K562 (cell line): ENCODE data around the gene STON2.

Experiments used
- EP300 ChIP-seq: IDR thresholded peaks from 2 replicates; pipeline ENCODE4 v1.6.1; 2012; ENCODE audit warnings: low read length, improper control_type of control experiment
- HCFC1 ChIP-seq: IDR thresholded peaks from 2 replicates; pipeline ENCODE4 v1.6.1; 2012; ENCODE audit warnings: low read depth, low read length, improper control_type of control experiment
- MTF1 ChIP-seq: fragments of 250-450 bp; sonication (Bioruptor Pico); IDR thresholded peaks from 2 replicates; pipeline ENCODE4 v1.9.0; 2021; ENCODE audit warnings: moderate library complexity, mild to moderate bottlenecking, inconsistent platforms, borderline replicate concordance
- NONO ChIP-seq, 2 experiments: fragments of 200-400 bp in 1 of 2; fragments of 450-650 bp in 1 of 2; formaldehyde crosslinking in 1 of 2; IDR thresholded peaks; 2 replicates each; pipeline ENCODE4 v1.6.1; 2017; ENCODE audit warnings: low read depth in 2 of 2, mild to moderate bottlenecking in 2 of 2, moderate library complexity in 2 of 2, low read length in 1 of 2
- RFX5 ChIP-seq: IDR thresholded peaks from 2 replicates; pipeline ENCODE4 v1.6.1; 2011; ENCODE audit warnings: low read depth, mild to moderate bottlenecking, improper control_type of control experiment, low read length
- SIN3A ChIP-seq, 2 experiments: fragments of 150-350 bp in 1 of 2; IDR thresholded peaks; 2 replicates each; pipeline ENCODE4 v1.6.1; 2011 to 2016; ENCODE audit warnings: borderline replicate concordance in 2 of 2, low read depth in 2 of 2, low read length in 2 of 2, mild to moderate bottlenecking in 2 of 2, moderate library complexity in 2 of 2; ENCODE audit not compliant: control insufficient read depth in 1 of 2
- ZKSCAN8 ChIP-seq: fragments of 200-800 bp; sonication (Bioruptor generic); IDR thresholded peaks from 2 replicates; pipeline ENCODE4 v1.6.1; 2016; ENCODE audit warnings: missing genetic modification characterization, missing compliant biosample characterization
- ZNF24 ChIP-seq: fragments of 450-650 bp; IDR thresholded peaks from 2 replicates; pipeline ENCODE4 v1.6.1; 2016
- TF ChIP-seq, protein P1 (sequence below): sonication (generic); formaldehyde crosslinking; IDR thresholded peaks from 2 replicates; pipeline ENCODE4 v1.9.0; 2022; ENCODE audit warnings: mild to moderate bottlenecking, missing genetic modification reagents
- TF ChIP-seq, protein P2 (sequence below), 2 experiments: fragments of 250-450 bp in 1 of 2; fragments of 450-650 bp in 1 of 2; sonication (Bioruptor Pico) in 1 of 2; IDR thresholded peaks; 2 replicates each; pipeline versions ENCODE4 v1.6.1 to v1.8.0; 2016 to 2021; ENCODE audit warnings: mild to moderate bottlenecking in 2 of 2, moderate library complexity in 2 of 2, missing compliant biosample characterization in 1 of 2, missing genetic modification characterization in 1 of 2
- TF ChIP-seq, protein P3 (sequence below), 3 experiments: IDR thresholded peaks in 2 of 3; conservative IDR thresholded peaks in 1 of 3; 2 replicates each; pipeline ENCODE4 v1.5.1; 2011 to 2012; ENCODE audit warnings: low read length in 3 of 3, mild to moderate bottlenecking in 3 of 3, control low read depth in 2 of 3, improper control_type of control experiment in 1 of 3, inconsistent platforms in 1 of 3, low read depth in 1 of 3, mixed read lengths in 1 of 3, moderate library complexity in 1 of 3; ENCODE audit not compliant: insufficient read depth in 2 of 3
- TF ChIP-seq, protein P4 (sequence below): sonication (generic); formaldehyde crosslinking; IDR thresholded peaks from 2 replicates; pipeline ENCODE4 v1.8.1; 2022; ENCODE audit warnings: missing genetic modification reagents

DNA sequence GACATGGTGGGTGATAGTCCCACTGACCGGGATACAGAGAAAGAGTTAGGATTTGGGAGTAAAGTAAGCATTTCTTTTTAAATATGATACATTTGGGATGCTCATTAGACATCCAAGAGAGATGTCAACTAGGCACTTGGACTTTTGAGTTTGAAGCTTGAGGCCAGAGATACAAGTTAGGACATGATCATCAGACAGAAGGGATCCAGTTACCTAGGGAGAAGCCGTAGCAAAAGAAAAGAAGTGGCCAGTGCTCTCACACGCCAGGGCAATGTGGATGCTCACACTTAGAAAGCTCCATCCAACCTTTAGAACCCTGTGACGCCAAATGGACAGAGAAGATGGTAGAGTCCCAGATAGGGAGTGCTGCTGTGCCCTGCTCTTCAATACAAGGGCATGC is 14.0 kb upstream of the STON2 start:
- TF ChIP-seq, protein P1, sequence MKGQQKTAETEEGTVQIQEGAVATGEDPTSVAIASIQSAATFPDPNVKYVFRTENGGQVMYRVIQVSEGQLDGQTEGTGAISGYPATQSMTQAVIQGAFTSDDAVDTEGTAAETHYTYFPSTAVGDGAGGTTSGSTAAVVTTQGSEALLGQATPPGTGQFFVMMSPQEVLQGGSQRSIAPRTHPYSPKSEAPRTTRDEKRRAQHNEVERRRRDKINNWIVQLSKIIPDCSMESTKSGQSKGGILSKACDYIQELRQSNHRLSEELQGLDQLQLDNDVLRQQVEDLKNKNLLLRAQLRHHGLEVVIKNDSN (CRISPR knock-in tag), result no peak
- TF ChIP-seq NONO (IDR thresholded peaks at IDR 0.05; ENCODE audit: low read depth in 2 of 2, low read length in 1 of 2) (no peak), MTF1 (CRISPR knock-in tag) (no peak), HCFC1 (no peak), ZNF24 (no peak), EP300 (no peak), SIN3A (IDR thresholded peaks at IDR 0.05; ENCODE audit: borderline replicate concordance in 2 of 2, control insufficient read depth in 1 of 2, low read depth in 2 of 2, low read length in 2 of 2) (no peak), ZKSCAN8 (no peak), RFX5 (no peak)
- TF ChIP-seq, protein P2, sequence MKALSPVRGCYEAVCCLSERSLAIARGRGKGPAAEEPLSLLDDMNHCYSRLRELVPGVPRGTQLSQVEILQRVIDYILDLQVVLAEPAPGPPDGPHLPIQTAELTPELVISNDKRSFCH (CRISPR knock-in tag; IDR thresholded peaks at IDR 0.05), result no peak
- TF ChIP-seq, protein P2 (tag; IDR thresholded peaks at IDR 0.05), result no peak
- TF ChIP-seq, protein P3, sequence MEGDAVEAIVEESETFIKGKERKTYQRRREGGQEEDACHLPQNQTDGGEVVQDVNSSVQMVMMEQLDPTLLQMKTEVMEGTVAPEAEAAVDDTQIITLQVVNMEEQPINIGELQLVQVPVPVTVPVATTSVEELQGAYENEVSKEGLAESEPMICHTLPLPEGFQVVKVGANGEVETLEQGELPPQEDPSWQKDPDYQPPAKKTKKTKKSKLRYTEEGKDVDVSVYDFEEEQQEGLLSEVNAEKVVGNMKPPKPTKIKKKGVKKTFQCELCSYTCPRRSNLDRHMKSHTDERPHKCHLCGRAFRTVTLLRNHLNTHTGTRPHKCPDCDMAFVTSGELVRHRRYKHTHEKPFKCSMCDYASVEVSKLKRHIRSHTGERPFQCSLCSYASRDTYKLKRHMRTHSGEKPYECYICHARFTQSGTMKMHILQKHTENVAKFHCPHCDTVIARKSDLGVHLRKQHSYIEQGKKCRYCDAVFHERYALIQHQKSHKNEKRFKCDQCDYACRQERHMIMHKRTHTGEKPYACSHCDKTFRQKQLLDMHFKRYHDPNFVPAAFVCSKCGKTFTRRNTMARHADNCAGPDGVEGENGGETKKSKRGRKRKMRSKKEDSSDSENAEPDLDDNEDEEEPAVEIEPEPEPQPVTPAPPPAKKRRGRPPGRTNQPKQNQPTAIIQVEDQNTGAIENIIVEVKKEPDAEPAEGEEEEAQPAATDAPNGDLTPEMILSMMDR (IDR thresholded peaks at IDR 0.05 in 2 of 3, conservative IDR thresholded peaks at IDR 0.05 in 1 of 3; ENCODE audit: insufficient read depth in 2 of 3, low read depth in 1 of 3, low read length in 3 of 3), result no peak
- TF ChIP-seq, protein P4, sequence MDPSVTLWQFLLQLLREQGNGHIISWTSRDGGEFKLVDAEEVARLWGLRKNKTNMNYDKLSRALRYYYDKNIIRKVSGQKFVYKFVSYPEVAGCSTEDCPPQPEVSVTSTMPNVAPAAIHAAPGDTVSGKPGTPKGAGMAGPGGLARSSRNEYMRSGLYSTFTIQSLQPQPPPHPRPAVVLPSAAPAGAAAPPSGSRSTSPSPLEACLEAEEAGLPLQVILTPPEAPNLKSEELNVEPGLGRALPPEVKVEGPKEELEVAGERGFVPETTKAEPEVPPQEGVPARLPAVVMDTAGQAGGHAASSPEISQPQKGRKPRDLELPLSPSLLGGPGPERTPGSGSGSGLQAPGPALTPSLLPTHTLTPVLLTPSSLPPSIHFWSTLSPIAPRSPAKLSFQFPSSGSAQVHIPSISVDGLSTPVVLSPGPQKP, result no peak
